ENCODE measurements around the gene LILRB1.

DNA sequence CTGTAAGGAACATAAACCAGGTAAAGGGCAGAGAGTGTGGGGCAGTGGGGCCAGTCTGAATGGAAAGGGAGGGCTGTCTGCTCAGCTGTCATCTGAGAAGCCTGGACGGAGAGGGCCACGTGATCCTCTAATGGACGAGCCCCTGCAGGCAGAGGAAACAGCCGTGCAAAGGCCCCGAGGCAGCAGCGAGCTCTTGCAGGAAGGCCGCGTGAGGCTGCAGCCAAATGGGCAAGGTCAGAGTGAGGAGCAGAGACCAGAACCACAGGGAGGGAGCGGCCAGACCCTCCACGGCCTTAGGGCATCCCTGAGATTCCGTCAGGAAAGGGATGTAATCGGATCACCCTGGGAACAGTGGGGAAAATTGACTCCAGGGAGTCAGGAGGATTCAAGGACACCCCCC is 36.9 kb downstream of the LILRB1 start:
- TF ChIP-seq, protein P1, sequence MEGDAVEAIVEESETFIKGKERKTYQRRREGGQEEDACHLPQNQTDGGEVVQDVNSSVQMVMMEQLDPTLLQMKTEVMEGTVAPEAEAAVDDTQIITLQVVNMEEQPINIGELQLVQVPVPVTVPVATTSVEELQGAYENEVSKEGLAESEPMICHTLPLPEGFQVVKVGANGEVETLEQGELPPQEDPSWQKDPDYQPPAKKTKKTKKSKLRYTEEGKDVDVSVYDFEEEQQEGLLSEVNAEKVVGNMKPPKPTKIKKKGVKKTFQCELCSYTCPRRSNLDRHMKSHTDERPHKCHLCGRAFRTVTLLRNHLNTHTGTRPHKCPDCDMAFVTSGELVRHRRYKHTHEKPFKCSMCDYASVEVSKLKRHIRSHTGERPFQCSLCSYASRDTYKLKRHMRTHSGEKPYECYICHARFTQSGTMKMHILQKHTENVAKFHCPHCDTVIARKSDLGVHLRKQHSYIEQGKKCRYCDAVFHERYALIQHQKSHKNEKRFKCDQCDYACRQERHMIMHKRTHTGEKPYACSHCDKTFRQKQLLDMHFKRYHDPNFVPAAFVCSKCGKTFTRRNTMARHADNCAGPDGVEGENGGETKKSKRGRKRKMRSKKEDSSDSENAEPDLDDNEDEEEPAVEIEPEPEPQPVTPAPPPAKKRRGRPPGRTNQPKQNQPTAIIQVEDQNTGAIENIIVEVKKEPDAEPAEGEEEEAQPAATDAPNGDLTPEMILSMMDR (IDR thresholded peaks at IDR 0.05), result no peak
- no peak for TF ChIP-seq POLR2A (IDR thresholded peaks at IDR 0.05)
- TF ChIP-seq EP300 (IDR thresholded peaks at IDR 0.05), result no peak
